Fibroblast of peridontal ligament (primary cell): ENCODE measurements around the gene BMP8A.

Experiments
- DNase-seq: peaks from one replicate; pipeline ENCODE4 v3.0.0-alpha.2; 2010; ENCODE audit errors: extremely low read depth

The BMP8A gene

DNA sequence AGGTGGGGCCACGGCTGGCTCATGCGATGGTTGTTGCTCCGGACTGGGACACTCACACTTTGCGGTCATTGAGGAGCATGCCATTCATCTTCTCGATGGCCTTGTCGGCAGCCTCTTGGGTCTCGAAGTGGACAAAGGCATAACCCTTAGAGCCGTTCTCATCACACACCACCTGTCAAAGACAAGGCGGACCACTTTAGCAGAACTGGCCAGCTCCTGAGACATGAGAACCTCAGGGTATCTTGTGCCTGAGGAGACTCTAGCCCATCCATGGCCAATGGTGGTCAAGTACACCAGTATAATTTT, 79.7 kb downstream of the BMP8A start:
- DNase-seq, result no peak

DNA sequence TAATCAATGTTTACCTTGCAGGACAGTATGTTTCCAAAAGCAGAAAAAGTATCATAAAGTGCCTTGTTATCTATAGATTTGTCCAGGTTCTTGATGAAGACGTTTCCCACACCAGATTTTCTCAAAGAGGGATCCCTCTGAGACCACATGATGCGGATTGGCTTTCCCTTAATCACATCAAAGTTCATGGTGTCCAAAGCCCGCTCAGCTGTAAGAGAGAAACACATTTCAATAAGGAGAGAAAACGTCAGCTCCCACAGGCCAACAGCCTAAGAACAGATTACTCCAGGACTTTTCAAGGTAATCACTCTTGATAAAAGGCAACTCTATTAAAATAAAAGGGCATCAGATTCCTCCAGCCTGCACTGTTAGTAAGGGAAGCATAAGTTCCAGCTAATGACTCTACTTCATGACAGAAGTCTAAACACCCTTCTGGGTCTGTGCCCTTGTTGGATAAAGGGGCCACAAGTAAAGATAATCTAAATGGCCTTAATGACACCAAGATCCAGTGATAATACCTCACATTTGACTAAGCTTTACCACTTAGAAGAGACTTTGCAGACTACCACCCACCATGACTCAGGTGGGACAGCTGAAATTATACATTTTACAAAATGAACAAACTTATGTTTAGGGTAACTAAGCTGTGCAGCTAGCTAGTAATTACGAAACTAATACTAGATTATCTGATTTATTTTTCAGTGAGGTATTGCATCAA, 81.1 kb downstream of the BMP8A start:
- DNase-seq, result no peak

DNA sequence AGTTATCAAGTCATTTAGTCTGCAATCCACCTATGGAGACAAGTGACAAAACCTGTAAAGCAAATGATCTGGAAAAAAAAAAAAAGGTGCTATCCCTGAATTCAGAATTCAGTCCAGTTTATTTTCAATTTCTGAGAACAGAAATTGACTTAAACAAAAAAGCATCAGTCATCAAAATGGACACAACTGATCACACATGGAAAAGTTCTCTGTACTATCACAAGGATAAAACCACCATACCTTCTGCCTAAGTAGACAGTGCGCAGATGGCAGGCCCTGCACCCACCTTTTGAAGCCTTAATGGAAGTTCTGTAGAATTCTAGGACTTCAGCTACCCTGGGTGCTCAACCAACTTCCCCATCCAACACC, 81.6 kb downstream of the BMP8A start:
- DNase-seq, result no peak

DNA sequence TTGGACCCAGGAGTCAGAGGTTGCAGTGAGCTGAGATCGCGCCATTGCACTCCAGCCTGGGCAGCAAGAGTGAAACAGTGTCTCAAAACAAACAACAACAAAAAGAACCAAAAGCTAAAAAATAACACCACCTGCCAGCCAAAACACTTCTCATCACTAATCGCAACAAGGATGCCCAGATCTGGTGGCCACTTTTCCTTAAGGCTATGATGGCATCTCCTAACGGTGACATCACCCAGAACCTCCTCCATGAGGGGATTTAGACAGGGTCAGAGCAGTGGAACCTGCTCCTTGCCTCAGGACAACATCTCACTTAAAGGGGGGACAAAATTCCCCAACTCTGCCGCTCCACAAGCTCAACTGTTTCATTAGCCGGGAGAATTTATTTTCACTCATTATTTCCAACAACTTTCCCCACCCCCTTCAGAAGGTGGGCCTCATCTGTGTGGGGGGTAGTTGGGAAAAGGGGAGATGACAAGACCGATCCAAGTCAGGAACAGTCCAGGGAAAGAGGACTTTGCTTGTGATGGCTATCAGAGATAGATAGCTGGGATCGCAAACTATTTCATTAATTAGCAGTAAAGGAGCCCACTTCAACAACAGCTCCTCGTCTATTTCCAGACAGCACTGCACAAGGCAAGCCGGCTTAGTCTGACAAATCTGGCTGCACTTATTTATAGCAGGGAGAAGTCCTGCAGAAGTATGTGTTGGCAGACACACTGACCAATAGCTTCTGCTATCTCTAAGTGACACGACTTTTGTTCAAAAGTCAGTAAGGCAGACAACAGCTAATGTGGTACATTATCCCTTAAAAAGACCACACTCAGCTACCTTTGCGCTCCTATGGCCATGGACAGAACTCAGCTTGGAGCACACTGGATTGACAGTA, 82.5 kb downstream of the BMP8A start:
- peak; percentile 51 for DNase-seq

DNA sequence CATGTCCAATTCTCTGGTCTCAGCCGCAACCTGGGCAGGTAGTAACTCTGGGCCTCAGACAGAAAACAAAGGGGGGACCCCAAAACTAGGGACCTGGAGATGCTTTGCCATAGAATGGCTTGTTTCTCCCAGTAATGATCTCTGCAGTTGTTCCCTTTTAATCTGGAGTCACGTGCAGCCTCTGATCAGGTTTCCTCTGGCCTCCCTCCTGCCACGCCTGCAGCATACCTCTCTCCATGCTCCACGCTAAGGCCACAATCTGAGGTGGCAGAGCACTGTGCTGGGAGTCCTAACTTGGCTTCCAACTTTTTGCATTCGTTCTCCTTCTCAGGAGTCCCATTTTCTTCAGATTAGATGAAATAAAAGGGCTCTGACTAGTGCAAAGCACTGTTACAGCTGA, 83.2 kb downstream of the BMP8A start:
- DNase-seq, result peak; percentile 13
